GM21390 (cell line): Measurements from ENCODE around the gene DUT.

ENCODE experiments used
- ATAC-seq: cut with Tn5 transposase; IDR thresholded peaks from one replicate; pipeline ENCODE4 v1.9.1; 2021; ENCODE audit not compliant: unreplicated experiment

Gene DUT

DNA sequence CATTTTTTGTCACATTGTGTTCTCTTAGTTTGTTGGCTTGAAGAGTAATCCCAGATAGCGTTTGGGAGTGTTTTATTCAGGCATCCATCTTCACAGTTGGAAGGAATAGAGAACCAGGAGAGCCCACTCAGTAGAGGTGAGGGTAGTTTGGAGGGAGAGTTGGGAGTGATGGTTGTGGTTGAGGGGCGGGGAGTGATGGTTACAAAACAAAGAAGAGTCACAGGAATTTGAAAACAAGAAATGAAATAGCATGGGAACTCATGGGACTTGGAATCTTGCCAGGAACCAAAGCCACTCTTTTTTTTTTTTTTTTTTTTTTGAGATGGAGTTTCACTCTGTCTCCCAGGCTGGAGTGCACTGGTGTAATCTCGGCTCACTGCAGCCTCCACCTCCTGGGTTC is 36.3 kb downstream of the DUT start:
- ATAC-seq, result no peak

DNA sequence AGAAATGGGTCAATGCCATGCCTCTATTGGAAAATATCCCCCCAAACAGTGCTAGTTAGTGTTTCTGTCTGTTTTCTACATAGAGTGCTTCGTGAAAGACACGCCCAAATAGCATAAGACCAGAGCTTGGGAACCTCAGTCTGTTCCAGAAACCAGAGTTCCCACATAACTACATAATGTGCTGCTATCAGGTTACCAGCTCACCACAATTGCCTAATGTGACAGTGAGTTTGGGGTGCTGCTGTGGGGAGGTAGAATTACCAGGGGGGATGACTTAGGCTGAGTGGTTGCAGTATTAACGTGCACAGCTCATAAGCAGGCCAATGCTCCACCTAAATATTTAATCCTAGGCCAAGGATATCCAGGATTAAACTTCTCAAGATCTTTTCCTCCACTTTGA is 39.2 kb downstream of the DUT start:
- no peak for ATAC-seq

DNA sequence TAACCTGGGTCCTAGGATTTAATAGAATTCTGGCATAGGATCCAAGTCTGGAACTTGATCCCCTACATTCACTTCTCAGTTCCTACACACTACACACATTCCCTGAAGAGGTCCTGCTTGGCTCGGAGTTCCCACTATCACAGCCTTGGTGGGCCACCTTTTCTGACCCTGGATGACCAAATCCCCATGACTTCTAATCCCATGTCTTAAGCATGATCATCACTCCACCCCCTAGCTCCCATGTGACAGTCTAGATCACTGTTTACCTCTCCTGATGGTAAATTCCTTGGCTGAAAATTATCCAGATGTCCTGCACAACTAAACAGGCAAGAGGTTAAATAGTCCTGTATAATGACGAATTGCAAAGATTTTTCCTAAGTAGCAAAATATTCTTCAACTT is 40.3 kb downstream of the DUT start:
- no peak for ATAC-seq

DNA sequence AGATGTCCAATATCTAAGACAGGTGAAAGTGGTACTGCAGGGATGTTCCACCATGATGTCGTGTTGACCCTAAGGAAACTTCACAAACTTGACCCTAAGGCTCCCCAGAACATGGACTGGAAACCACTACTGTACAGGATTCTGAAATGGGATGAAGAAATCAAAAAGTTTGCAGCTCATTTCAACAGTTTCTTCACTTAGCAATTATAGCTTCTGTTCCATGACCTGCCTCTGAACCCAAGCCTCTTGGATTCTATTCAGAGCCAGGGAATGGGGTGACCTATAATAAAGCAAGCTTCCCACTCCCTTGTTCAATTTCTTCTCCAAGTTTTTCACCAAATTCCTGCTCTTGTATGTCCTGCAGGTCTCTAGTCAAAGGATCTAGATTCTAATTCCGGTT is 40.7 kb downstream of the DUT start:
- no peak for ATAC-seq

- no peak for ATAC-seq
Measured at GRCh38 chr15:48373821-48374451, 42.7 kb downstream of the DUT start.

DNA sequence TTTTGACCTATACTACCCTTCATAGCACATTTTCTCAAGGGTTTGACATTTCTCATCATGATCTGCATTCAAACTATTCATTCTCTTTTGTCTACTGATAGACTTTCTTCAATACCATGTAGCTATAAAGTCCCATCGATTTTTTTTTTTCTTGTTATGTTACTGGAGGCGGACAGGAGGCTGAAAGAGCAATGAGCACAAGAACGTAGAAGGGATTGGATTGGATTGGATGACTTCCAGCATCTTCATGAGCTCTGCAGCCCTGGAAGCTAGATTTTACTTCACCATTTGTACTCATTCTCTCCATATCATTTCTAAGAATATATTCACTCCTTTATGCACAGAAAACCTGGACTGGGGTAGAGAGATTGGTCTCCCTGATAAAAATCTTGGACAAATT is 43.2 kb downstream of the DUT start:
- ATAC-seq, result no peak

DNA sequence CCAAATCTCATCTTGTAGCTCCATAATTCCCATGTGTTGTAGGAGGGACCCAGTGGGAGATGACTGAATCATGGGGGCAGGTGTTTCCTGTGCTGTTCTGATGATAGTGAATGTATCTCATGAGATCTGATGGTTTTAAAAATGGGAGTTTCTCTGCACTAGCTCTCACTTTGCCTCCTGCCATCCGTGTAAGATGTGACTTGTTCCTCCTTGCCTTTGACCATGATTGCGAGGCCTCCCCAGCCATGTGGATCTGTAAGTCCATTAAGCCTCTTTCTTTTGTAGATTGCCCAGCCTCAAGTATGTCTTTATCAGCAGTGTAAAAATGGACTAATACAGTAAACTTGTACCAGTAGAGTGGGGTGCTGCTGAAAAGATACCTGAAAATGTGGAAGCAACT is 44.5 kb downstream of the DUT start:
- no peak for ATAC-seq

DNA sequence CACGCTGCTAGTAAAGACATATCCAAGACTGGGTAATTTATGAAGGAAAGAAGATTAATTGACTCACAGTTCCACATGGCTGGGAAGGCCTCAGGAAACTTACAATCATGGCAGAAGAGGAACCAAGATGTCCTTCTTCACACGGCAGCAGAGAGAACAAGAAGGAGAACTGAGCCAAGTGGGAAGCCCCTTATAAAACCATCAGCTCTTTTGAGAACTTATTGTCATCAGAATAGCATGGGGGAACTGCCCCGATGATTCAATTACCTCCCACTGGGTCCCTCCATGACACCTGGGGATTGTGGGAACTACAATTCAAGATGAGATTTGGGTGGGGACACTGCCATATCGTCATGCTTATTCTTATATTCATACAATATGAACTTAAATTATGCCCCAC is 49.0 kb downstream of the DUT start:
- no peak for ATAC-seq

DNA sequence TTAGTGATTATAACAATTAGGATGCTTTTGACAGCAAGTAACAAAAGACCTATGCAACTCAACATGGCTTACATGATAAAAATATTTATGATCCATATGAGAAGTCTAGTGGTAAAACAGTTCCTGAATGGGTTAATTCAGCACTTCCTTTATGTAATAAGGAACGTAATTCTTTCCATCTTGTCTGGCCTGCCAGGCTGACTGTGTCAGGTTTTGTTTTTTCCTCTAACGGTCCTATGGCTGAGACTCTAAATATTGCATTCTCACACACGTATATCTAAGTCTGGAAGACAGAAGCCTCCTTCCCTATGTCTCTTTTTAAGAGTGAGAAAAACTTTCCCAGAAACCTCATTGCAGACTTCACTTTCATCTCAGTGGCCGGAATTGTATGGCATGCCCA is 50.6 kb downstream of the DUT start:
- ATAC-seq, result no peak

DNA sequence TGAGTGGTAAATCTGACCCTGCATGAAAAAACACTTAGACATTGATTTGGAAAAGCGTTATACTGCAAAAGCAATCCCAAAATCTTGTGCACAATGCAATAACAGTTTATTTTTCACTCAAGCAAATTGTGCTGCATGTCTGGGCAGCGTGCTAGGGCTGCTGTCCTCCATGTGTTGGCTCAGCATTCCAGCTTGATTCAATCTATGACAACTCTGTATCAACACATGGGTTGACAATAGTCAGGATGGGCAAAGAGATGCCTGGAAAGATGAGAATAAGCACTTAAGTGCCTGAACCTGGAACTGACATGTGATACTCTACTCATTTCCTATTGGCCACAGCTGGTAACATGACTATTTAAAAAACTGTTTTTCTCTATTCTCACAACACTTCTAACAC is 51.8 kb downstream of the DUT start:
- ATAC-seq, result no peak

GRCh38 chr15:48384616-48385015 is 53.4 kb downstream of the DUT start:
- ATAC-seq, result no peak

DNA sequence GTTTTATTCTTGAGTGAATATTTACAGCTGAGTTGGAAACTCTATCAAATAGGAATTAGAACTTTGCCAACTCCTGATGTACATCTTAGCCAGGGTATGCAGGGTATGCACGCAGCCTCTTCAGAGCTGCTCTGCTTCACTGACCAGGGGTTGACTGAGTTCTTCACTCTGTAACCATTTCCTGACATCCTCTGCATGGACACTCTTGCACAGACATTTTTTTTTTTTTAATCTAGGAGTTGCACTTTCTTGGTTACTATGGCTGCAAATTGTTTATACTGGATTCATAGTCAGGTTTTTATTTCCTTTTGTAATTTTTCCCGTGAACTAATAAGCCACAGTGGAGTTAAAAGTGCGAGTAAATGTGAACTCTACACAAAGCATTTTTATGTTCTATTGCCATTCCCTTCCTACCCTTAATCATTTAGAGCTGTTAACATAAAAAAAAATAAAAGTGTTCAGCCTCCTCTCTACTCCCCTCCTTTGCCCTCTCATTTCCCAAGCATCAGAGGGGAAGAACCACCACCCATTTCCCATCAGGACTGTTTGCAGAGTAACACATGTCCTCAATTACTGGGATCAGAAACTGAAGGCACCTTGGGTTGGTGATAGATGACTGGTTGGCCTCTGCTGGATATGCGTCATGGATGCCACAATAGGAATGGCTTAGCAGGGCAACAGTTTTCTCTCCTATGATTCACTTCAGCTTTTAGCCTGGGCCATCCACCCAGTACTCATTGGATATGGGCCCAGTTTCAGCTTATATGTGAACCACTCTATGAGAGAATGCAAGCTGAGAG is 54.0 kb downstream of the DUT start:
- ATAC-seq, result no peak

- no peak for ATAC-seq
Measured at GRCh38 chr15:48388016-48388851, 57.0 kb downstream of the DUT start.

- no peak for ATAC-seq
Measured at GRCh38 chr15:48388910-48389309, 57.7 kb downstream of the DUT start.

DNA sequence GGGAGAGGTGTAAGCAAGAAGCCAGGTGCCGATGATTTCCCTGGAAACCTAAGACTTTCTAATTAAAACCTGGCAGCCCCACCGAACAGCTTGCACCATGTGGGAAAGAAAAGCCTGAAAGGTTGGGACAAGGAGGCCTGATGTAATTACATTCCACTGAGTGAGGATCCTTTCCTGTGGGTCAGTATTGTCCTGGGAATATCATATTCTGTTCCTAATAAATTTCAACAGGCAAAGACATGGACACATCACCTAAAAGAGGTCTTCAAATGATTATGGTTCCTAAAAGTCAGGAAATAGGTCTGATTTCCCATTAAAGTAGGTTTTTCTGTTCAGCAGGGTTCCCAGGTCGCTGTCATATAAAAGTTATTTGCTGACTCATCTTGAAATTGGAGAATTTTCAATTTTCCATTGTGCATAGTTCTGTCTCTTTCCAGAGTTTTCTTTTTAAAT is 58.5 kb downstream of the DUT start:
- ATAC-seq, result no peak

DNA sequence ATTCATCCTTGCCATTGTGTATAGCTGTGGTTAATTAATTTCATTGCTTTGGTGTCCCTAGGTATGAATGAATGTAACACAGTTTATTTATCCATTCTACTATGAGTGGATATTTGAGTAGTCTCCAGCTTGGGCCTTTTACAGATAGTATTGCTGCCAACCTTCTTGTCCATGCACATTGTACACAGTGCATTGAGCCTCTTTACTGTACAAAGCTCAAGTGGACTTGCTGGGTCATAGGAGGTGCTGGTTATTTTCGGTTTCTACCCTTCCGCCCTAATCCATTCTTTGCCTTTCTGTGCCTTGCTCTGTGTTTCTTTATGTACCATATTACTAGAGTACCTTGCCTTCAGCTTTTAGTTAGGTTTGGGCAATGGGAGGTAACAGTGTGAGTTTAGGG is 60.7 kb downstream of the DUT start:
- no peak for ATAC-seq

DNA sequence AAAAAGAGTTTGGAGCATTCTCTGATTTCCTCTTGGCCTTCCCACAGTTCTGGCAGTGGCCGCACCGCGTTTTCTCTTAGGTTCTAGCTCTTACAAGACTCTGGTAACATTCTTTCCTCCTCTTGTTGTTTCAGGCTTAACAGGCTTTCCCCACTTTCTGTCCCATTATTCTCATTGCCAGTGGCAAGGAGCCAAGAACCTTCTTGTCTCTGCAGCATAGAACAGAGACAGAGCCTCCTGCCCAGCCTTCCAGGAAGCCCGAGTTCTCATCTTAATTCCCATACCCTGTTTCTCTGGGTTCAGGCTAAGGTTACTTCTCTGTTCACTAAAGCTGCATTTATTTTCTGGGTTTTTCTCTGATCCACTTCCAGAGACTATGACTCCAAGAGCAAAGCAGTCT is 61.1 kb downstream of the DUT start:
- ATAC-seq, result no peak
